Body of pancreas (tissue), 4 donors: Measurements from ENCODE around the gene COL5A1. TPM values are rescaled to one million over a fixed set of nuclear protein-coding genes. Genes with fewer than 3 reads are reported as not detected.

Experiments used
- ATAC-seq: fragments of 150-250 bp; one replicate; pipeline ENCODE4 v1.9.1; 2016
- DNase-seq, 4 donors: peaks; one replicate each; pipeline ENCODE4 v3.0.0-alpha.2; 2019
- H3K27ac ChIP-seq, 4 donors: fragments of 200-600 bp; sonication (generic); 1 replicate in 3 of 4; 2 replicates in 1 of 4; pipeline versions ENCODE4 v1.5.1 to v1.6.1; 2016 to 2019; ENCODE audit warnings: mild to moderate bottlenecking in 1 of 4, mixed read lengths in 1 of 4, moderate library complexity in 1 of 4
- H3K27me3 ChIP-seq, 2 donors: fragments of 200-600 bp; sonication (generic); one replicate each; pipeline ENCODE4 v1.6.0; 2016; ENCODE audit warnings: mild to moderate bottlenecking in 1 of 2
- H3K36me3 ChIP-seq, 2 donors: fragments of 200-600 bp; sonication (generic); replicated peaks in 1 of 2; 2 replicates each; pipeline ENCODE4 v1.5.1; 2016; ENCODE audit warnings: low read depth in 2 of 2; ENCODE audit not compliant: insufficient read depth in 1 of 2
- H3K4me1 ChIP-seq: fragments of 200-600 bp; sonication (generic); one replicate; pipeline ENCODE4 v1.6.0; 2016
- H3K4me3 ChIP-seq, 2 donors: fragments of 200-600 bp; sonication (generic); 1 replicate in 1 of 2; 2 replicates in 1 of 2; pipeline ENCODE4 v1.5.1; 2016 to 2019
- H3K9me3 ChIP-seq, 3 donors: fragments of 200-600 bp; sonication (generic); 1 replicate in 2 of 3; 2 replicates in 1 of 3; pipeline ENCODE4 v1.5.1; 2016
- POLR2A ChIP-seq, 3 donors: fragments of 450-650 bp; IDR thresholded peaks; one replicate each; pipeline ENCODE4 v1.6.1; 2016; ENCODE audit warnings: antibody characterized with exemption in 3 of 3, mild to moderate bottlenecking in 2 of 3
- WGBS, 2 donors: methylation state at CpG; one replicate each; pipeline ENCODE4 v1.1.5; 2017; 5-methylcytosine and 5-hydroxymethylcytosine counted together
- intact Hi-C: fragments of 100-400 bp; cut with DNase I; formaldehyde crosslinking; loops from one replicate; pipeline ENCODE4 v1.15.1; 2023
- total RNA-seq, 2 donors: library from RNA; depleted of rRNA; stranded (reverse); fragments of >200 nt; gene quantifications; one replicate each; pipeline ENCODE4 v1.1.0, GENCODE V29; 2016
- TF ChIP-seq, protein P1 (sequence below), 7 experiments: fragments of 450-650 bp in 4 of 7; fragments of 200-600 bp in 3 of 7; sonication (generic) in 3 of 7; IDR thresholded peaks; one replicate each; pipeline ENCODE4 v1.5.1; 2016 to 2019; ENCODE audit warnings: antibody characterized with exemption in 7 of 7

Gene COL5A1
- total RNA-seq, 2 donors from 2014 or later, result 7.0 to 14.5 TPM

- Histone ChIP-seq H3K4me1 (no peaks in the 10 kb centered on the region), H3K4me3 (no peak overlapping the region), H3K36me3 (no peaks in the 10 kb centered on the region), H3K27ac (no peak overlapping the region), H3K9me3 (no peaks in the 10 kb centered on the region), H3K27me3 (no peaks in the 10 kb centered on the region)
- TF ChIP-seq, protein P1, sequence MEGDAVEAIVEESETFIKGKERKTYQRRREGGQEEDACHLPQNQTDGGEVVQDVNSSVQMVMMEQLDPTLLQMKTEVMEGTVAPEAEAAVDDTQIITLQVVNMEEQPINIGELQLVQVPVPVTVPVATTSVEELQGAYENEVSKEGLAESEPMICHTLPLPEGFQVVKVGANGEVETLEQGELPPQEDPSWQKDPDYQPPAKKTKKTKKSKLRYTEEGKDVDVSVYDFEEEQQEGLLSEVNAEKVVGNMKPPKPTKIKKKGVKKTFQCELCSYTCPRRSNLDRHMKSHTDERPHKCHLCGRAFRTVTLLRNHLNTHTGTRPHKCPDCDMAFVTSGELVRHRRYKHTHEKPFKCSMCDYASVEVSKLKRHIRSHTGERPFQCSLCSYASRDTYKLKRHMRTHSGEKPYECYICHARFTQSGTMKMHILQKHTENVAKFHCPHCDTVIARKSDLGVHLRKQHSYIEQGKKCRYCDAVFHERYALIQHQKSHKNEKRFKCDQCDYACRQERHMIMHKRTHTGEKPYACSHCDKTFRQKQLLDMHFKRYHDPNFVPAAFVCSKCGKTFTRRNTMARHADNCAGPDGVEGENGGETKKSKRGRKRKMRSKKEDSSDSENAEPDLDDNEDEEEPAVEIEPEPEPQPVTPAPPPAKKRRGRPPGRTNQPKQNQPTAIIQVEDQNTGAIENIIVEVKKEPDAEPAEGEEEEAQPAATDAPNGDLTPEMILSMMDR (IDR thresholded peaks at IDR 0.05), result no peak
- no peak for TF ChIP-seq POLR2A (IDR thresholded peaks at IDR 0.05)
- peak in 1 of 4 donors; percentile 6 for DNase-seq
- no peak for ATAC-seq
- 76 to 79% methylated on average over 14 to 15 of the region's 15 CpGs for WGBS, 2 donors
- intact Hi-C loops, result no loop called here
Measured at GRCh38 chr9:134634667-134635230, 6.9 kb upstream of the COL5A1 start.

- DNase-seq, result peak in 1 of 4 donors; percentile 5
Measured at GRCh38 chr9:134635351-134636148, 6.1 kb upstream of the COL5A1 start.

GRCh38 chr9:134636149-134636507 is 5.5 kb upstream of the COL5A1 start:
- intact Hi-C loops, result no loop called here
- H3K4me1 ChIP-seq, result peaks cover 5% of the 10 kb centered on the region
- no peaks in the 10 kb centered on the region for H3K9me3 ChIP-seq
- no peaks in the 10 kb centered on the region for H3K27me3 ChIP-seq
- 71 to 81% methylated on average over 2 of the region's 2 CpGs for WGBS, 2 donors
- H3K4me3 ChIP-seq, result no peak overlapping the region
- no peak for ATAC-seq
- DNase-seq, result peak in 1 of 4 donors; percentile 9
- H3K27ac ChIP-seq, result no peak overlapping the region
- TF ChIP-seq, protein P1 (IDR thresholded peaks at IDR 0.05), result no peak
- TF ChIP-seq POLR2A (IDR thresholded peaks at IDR 0.05), result no peak
- H3K36me3 ChIP-seq, result no peaks in the 10 kb centered on the region

More at GRCh38 chr9:134635351-134636148, 6.1 kb upstream of the COL5A1 start:
- Histone ChIP-seq H3K27ac (no peak overlapping the region), H3K4me3 (no peak overlapping the region), H3K9me3 (no peaks in the 10 kb centered on the region), H3K4me1 (no peaks in the 10 kb centered on the region), H3K36me3 (no peaks in the 10 kb centered on the region), H3K27me3 (no peaks in the 10 kb centered on the region)
- 81% methylated on average over 15 to 17 of the region's 17 CpGs for WGBS, 2 donors
- TF ChIP-seq, protein P1 (IDR thresholded peaks at IDR 0.05), result no peak
- TF ChIP-seq POLR2A (IDR thresholded peaks at IDR 0.05), result no peak
- ATAC-seq, result no peak
- intact Hi-C loops, result no loop called here

GRCh38 chr9:134637241-134637640 is 4.4 kb upstream of the COL5A1 start:
- Histone ChIP-seq H3K36me3 (no peaks in the 10 kb centered on the region), H3K4me1 (peaks cover 14% of the 10 kb centered on the region), H3K27ac (no peak overlapping the region), H3K4me3 (no peak overlapping the region), H3K27me3 (no peaks in the 10 kb centered on the region), H3K9me3 (no peaks in the 10 kb centered on the region)
- TF ChIP-seq, protein P1 (IDR thresholded peaks at IDR 0.05), result no peak
- no peak for TF ChIP-seq POLR2A (IDR thresholded peaks at IDR 0.05)
- no peak for DNase-seq
- 53 to 62% methylated on average over 9 to 12 of the region's 12 CpGs for WGBS, 2 donors
- no peak for ATAC-seq
- intact Hi-C loops, result no loop called here
